Suprapubic skin (tissue), 4 donors: Measurements from ENCODE around the gene C9.

Experiments used
- POLR2A ChIP-seq, 2 donors: fragments of 450-650 bp; IDR thresholded peaks; one replicate each; pipeline ENCODE4 v1.6.1; 2017; ENCODE audit warnings: antibody characterized with exemption in 2 of 2, mild to moderate bottlenecking in 2 of 2, moderate library complexity in 2 of 2
- POLR2AphosphoS5 ChIP-seq, 3 donors: sonication (generic); formaldehyde crosslinking; IDR thresholded peaks; one replicate each; pipeline ENCODE4 v1.6.1; 2017; ENCODE audit warnings: antibody characterized with exemption in 3 of 3

GRCh38 chr5:39373791-39374190 is 9.5 kb upstream of the C9 start:
- TF ChIP-seq POLR2A (IDR thresholded peaks at IDR 0.05) (no peak), POLR2AphosphoS5 (IDR thresholded peaks at IDR 0.05) (no peak)
